ENCODE measurements around the gene PADI2. TPM values are rescaled to one million over a fixed set of nuclear protein-coding genes. Genes with fewer than 3 reads are reported as not detected.

Gene PADI2
- total RNA-seq, 1 donor from 2014 or later = 0.41 TPM

- no peak for DNase-seq (ENCODE audit: low spot score in 2 of 2)
- no peak for FAIRE-seq
Observed at GRCh38 chr1:17093822-17094393, 25.3 kb downstream of the PADI2 start.

GRCh38 chr1:17091252-17091651 is 28.0 kb downstream of the PADI2 start:
- FAIRE-seq (no peak), DNase-seq (ENCODE audit: low spot score in 2 of 2) (no peak)

DNA sequence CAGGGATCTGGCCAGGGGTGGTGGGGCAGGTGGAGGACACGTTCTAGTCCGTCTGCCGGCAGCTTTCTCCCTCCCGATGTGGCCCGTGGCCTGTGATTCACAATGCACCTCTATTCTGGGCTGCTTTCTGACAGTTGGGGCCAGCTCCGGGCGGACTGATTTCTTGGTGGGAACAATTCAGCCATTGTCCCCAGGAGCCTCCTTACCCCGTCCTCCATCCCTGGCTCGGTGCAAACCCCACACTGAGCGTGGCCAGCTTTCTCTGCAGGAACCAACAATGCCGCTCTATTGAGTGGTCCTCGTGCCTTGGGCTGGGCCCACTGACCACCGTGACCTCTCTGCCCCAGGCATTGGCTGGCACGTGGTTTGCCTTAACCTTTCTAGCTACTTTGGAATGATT is 29.7 kb downstream of the PADI2 start:
- DNase-seq (ENCODE audit: low spot score in 2 of 2) (peak; percentile 53 to 64), FAIRE-seq (peak; percentile 37)

DNA sequence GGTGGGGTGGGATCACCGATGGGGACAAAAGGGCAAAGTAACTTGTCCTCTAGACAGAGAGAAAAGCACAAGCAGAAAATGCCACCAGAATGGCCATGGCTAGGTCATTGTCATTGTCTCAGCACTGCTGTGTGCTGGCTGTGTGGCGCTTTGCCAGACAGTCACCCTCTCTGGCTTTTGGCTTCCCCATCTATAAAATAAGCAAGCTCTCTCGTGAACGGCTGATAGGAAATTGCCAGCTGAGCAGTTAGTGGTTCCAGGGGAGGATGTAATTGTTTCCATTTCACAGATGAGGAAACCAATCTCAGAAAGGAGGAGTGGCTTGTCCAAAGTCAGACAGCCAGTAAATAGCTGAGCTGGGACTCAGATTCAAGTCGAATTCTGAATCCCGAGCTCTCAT is 32.5 kb downstream of the PADI2 start:
- FAIRE-seq (no peak), DNase-seq (ENCODE audit: low spot score in 2 of 2) (no peak)

DNA sequence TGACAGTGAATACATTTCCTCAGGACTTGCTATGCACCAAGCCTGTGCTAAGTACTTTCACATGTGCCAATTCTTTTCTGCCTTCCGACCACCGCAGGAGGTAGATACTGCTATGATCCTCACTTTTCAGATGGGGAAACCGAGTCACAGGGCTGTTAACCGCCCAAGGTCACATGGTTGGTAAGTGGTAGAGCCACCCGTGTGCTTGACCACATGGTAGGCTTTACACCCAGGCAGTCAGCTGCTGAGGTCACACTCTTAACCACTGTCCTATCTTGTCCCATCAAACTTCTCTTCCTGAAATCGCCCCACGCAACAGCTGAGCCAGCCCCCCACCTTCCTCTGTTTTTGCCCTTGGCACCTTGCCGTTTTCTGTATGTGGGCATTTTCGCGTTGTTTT is 34.5 kb downstream of the PADI2 start:
- DNase-seq (ENCODE audit: low spot score in 2 of 2) (no peak), FAIRE-seq (no peak)

DNA sequence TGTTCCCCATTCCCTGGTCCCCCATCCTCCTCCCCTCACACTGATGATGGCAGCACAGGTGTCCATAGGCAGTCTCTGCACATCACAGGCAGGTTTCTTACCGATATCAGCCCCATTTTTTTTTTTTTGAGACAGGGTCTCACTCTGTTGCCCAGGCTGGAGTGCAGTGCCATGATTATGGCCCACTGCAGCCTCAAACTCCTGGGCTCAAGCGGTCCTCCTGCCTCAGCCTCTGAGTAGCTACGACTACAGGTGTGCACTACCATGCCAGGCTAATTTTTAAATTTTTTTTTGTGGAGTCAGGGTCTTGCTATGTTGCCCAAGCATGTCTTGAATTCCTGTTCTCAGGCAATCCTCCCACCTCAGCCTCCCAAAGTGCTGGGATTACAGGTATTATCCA is 36.5 kb downstream of the PADI2 start:
- no peak for FAIRE-seq
- DNase-seq (ENCODE audit: low spot score in 2 of 2) = no peak

- FAIRE-seq = no peak
Observed at GRCh38 chr1:17081439-17081838, 37.8 kb downstream of the PADI2 start.

DNA sequence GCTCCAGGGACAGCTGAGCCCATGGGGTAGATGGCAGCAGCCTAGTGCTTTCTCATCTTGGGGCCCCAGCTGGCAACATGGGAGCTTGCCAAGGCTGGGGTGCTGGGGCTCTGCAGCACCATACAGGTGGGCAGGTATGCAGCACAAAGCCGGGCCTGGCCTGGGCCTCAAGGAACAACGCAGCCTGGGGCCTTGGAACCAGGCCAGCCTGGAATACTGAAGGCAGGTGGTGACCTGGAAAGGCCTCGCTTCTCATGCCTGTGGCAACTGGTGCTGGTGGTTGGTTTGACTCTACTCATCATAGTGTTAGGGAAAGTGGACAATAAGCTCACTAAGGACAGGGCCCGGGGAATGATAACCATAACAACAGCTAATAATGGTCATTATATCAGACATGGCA is 38.4 kb downstream of the PADI2 start:
- FAIRE-seq (no peak), DNase-seq (ENCODE audit: low spot score in 2 of 2) (no peak)

More at GRCh38 chr1:17081439-17081838, 37.8 kb downstream of the PADI2 start:
- DNase-seq (ENCODE audit: low spot score in 2 of 2) = no peak

DNA sequence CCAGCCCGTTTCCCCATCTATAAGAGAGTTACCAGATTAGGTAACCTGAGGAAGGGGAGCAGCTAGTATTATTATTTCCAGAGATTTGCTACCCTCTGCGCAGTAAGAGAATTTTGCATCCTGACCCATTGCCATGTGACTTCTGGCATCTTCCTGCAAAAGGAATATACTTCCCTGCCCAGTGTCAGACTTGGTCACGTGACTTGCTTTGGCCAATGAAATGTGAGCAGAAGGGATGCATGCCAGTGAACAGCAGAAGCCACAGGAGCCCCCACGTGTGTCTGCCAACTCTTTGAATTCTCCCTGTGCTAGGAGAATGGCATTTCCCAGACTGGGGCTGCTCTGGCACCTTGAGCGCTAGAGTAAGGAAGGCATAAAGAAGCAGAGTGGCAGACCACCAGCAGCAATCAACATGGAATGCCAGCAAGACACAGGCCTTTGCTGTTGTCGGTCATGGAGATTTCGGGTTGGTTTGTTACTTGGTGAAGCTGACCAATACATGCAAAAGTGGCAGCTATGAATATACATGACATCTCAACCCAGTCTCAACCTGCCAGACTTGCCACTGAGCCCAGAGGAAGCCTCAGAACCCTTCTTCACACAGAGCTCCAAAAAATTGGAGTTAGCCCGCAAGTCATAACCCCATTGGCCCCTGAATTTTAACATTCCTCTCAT is 39.0 kb downstream of the PADI2 start:
- no peak for FAIRE-seq
- DNase-seq (ENCODE audit: low spot score in 2 of 2) = no peak

DNA sequence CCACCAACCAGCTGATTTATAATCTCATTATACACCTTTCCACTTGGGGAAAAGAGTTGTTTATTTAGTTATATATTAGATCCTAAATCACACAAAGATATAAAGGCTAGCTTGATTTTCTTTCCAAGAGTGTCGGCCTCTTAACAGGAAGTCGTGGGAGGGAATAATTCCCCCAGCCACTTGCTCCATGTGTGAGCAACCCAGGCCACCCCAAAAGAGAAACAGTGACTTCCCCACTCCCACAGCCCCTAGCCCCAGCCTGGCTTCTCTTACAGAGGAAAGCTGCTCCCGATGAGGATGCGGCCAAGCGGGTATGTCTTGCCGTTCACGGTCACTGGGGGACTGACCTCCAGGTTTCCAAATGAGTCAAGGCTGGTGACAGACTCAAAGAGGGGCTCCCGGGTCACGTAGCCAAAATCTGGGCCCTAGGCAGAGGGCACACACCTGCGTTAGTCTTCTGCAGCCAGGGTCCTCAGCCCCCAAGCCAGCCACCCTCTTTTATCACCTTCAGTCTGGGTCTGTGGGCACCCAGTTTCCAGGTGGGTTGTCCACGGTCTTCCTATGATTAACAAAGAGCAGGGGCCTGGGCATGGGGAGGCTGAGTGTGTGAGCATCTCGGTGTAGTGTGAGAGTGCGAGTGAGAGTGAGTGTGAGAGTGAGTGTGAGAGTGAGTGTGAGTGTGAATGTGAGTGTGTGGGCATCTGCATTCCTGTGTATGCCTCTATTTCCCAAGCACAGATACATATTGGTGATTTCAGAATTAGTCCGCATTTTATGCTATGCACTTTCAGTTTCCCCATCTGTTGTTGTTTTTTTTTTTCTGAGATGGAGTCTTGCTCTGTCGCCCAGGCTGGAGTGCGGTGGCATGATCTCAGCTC is 40.0 kb downstream of the PADI2 start:
- no peak for FAIRE-seq
- DNase-seq (ENCODE audit: low spot score in 2 of 2) = no peak

- DNase-seq (ENCODE audit: low spot score in 2 of 2) (no peak), FAIRE-seq (no peak)
Observed at GRCh38 chr1:17075470-17076255, 43.6 kb downstream of the PADI2 start.

DNA sequence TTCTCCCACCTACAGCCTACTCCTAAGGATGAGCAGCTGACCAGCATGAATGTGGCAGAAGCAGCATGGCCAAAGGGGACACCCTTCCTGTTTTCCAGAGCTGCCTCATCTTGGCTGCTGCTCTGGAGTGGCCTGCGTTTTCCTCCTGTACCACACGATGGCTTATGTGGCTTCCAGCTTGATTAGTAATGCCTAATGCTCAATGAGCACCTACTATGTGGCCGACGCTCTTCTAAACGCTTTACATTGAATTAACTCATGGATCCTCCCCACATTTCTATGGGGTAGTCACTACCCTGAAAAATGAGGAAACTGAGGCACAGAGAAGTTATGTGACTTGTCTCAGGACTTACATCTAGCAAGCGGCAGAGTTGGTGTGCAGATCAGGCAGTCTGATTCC is 47.5 kb downstream of the PADI2 start:
- no peak for FAIRE-seq
- no peak for DNase-seq (ENCODE audit: low spot score in 2 of 2)

DNA sequence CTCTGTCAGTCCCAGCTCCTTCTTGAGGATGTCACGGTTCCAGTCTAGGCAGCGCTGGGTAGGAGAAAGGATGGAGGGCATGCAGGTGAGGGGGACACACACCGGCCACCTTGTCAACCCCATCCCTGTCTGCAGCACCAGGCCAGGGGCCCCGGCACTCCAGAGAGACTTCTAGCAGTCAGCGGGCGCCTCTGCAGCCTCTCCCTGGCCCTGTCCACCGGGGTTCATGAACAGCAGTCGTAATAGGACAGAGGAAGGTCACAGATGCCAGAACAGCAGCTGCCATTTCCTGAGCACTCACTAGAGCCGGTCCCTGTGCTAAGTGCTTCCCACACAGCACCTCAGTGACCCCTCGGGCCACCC is 49.1 kb downstream of the PADI2 start:
- FAIRE-seq (no peak), DNase-seq (ENCODE audit: low spot score in 2 of 2) (no peak)

DNA sequence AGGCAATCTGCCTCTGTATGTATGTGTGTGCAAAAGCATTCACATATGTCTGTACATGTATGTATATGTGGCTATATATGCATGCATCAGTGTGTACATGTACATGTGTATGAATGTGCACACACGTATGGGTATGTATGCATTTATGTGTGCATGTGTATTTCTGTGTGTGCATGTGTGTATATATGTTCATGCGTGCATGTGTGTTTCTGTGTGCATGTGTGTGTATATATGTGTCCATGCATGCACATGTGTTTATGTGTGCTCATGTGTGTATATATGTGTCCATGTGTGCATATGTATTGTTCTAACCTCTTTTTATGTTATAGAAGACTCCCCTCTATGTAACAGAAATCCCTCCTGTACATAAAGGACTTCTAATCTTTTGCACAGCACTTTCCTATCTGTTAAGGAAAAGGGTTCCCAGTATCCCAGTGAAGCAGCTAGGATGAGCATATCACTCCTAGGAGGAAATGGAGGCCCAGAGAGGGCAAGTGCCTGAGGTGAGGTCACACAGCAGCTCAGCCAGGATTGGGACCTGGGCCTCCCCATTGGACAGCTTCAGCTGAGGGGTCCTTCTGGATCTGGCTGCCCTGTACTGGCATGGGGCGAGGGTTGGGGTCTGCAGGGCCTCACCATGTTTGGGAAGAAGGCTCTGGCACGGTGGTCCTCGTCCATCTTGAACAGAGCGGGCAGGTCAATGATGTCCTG is 49.6 kb downstream of the PADI2 start:
- no peak for DNase-seq (ENCODE audit: low spot score in 2 of 2)
- FAIRE-seq = no peak

GRCh38 chr1:17068789-17069188 is 50.5 kb downstream of the PADI2 start:
- DNase-seq (ENCODE audit: low spot score in 2 of 2) = no peak
- no peak for FAIRE-seq

- DNase-seq (ENCODE audit: low spot score in 2 of 2) (no peak), FAIRE-seq (no peak)
Observed at GRCh38 chr1:17067465-17068240, 51.6 kb downstream of the PADI2 start.

GRCh38 chr1:17067069-17067426 is 52.2 kb downstream of the PADI2 start:
- FAIRE-seq (no peak), DNase-seq (ENCODE audit: low spot score in 2 of 2) (no peak)

GRCh38 chr1:17066361-17067068 is 52.7 kb downstream of the PADI2 start:
- DNase-seq (ENCODE audit: low spot score in 2 of 2) = no peak
- FAIRE-seq = no peak

GRCh38 chr1:17065666-17066065 is 53.6 kb downstream of the PADI2 start:
- FAIRE-seq = no peak
- no peak for DNase-seq (ENCODE audit: low spot score in 2 of 2)
